Panc1 (cell line): ENCODE data around the gene UGDH. TPM values are rescaled to one million over a fixed set of nuclear protein-coding genes. Genes with fewer than 3 reads are reported as not detected.
"Not testable (repeated sequence)": the region's sequence is repeated elsewhere in the genome, so short reads cannot be mapped to it uniquely, and the experiment has no call there.

Experiments
- ATAC-seq: fragments of 200-7000 bp; cut with Tn5 transposase; 2 replicates; pipeline ENCODE4 v1.9.1; 2020; ENCODE audit warnings: mild to moderate bottlenecking, moderate library complexity
- BruUV-seq: library from RNA; stranded (reverse); fragments of 400-500 nt; replicated peaks from 2 replicates; lab custom pipeline; 2021; lab: Mats Ljungman, UMichigan
- CTCF ChIA-PET: fragments of 300-600 bp; sonication (Branson Sonifier 250); formaldehyde crosslinking; loops from one replicate; lab custom pipeline; 2022; ENCODE audit warnings: antibody characterized with exemption; lab: Charles Lee
- POLR2A ChIA-PET: fragments of 300-600 bp; sonication (Branson Sonifier 250); formaldehyde crosslinking; loops from one replicate; lab custom pipeline; 2022; ENCODE audit warnings: antibody characterized with exemption; lab: Charles Lee
- DNase-seq: peaks from one replicate; pipeline ENCODE4 v3.0.0-alpha.2; 2010; ENCODE audit warnings: low read depth, low spot score
- H3K27ac ChIP-seq: 2 replicates; pipeline ENCODE4 v1.5.1; 2011; ENCODE audit warnings: mild to moderate bottlenecking, low read length, inconsistent platforms
- H3K27me3 ChIP-seq: fragments of 200-500 bp; sonication (Bioruptor generic); 2 replicates; pipeline ENCODE4 v1.6.0; 2014; ENCODE audit warnings: low read length, inconsistent platforms; ENCODE audit not compliant: control insufficient read depth, insufficient read depth
- H3K36me3 ChIP-seq: fragments of 200-500 bp; sonication (Bioruptor generic); 2 replicates; pipeline ENCODE4 v1.5.1; 2014; ENCODE audit warnings: inconsistent platforms, mild to moderate bottlenecking, low read length, moderate library complexity; ENCODE audit not compliant: control insufficient read depth, insufficient read depth
- H3K4me1 ChIP-seq: 2 replicates; pipeline ENCODE4 v1.5.1; 2011; ENCODE audit warnings: inconsistent platforms, mild to moderate bottlenecking, low read length, moderate library complexity; ENCODE audit not compliant: control insufficient read depth, insufficient read depth
- H3K4me3 ChIP-seq, 2 experiments: 2 replicates each; pipeline ENCODE4 v1.5.1; 2011 to 2012; ENCODE audit warnings: low read depth in 2 of 2, low read length in 2 of 2, mild to moderate bottlenecking in 2 of 2, inconsistent platforms in 1 of 2, moderate library complexity in 1 of 2
- H3K9me3 ChIP-seq: fragments of 200-500 bp; sonication (Bioruptor generic); 2 replicates; pipeline ENCODE4 v1.5.1; 2014; ENCODE audit warnings: low read depth, mild to moderate bottlenecking, inconsistent platforms, low read length, moderate library complexity; ENCODE audit not compliant: control insufficient read depth, insufficient read depth
- POLR2AphosphoS5 ChIP-seq: IDR thresholded peaks from 2 replicates; pipeline ENCODE4 v1.6.1; 2012; ENCODE audit warnings: mild to moderate bottlenecking, low read depth, low read length, moderate library complexity
- SIN3A ChIP-seq: IDR thresholded peaks from 2 replicates; pipeline ENCODE4 v1.6.1; 2012; ENCODE audit warnings: low read depth, mild to moderate bottlenecking, low read length, moderate library complexity, borderline replicate concordance; ENCODE audit not compliant: insufficient read depth
- TCF7L2 ChIP-seq: IDR thresholded peaks from 2 replicates; pipeline ENCODE4 v1.6.1; 2011; ENCODE audit warnings: mild to moderate bottlenecking, low read depth, low read length, inconsistent platforms
- in situ Hi-C: cut with HindIII; loops from 2 replicates; pipeline ENCODE4 v1.10.0; 2016; ENCODE audit warnings: low sequenced_read_pairs, low pct_unique_long_range_greater_than_20kb
- intact Hi-C: fragments of 100-400 bp; cut with micrococcal nuclease; formaldehyde crosslinking; loops from one replicate; pipeline ENCODE4 v1.10.0; 2022; ENCODE audit not compliant: unreplicated experiment
- total RNA-seq: library from RNA; stranded (reverse); gene quantifications from one replicate; pipeline ENCODE4 v1.2.1, GENCODE V29; 2021; ENCODE audit not compliant: unreplicated experiment
- TF ChIP-seq, protein P1 (sequence below), 2 experiments: IDR thresholded peaks; 2 replicates each; pipeline ENCODE4 v1.6.1; 2011 to 2012; ENCODE audit warnings: low read depth in 2 of 2, control low read depth in 1 of 2, low read length in 1 of 2, mild to moderate bottlenecking in 1 of 2, moderate library complexity in 1 of 2; ENCODE audit not compliant: insufficient read depth in 1 of 2
- TF ChIP-seq, protein P2 (sequence below): fragments of 450-650 bp; IDR thresholded peaks from 2 replicates; pipeline ENCODE4 v1.5.1; 2017; ENCODE audit warnings: mild to moderate bottlenecking

Gene UGDH
- total RNA-seq, 1 experiment from 2014 or later = 373 TPM

DNA sequence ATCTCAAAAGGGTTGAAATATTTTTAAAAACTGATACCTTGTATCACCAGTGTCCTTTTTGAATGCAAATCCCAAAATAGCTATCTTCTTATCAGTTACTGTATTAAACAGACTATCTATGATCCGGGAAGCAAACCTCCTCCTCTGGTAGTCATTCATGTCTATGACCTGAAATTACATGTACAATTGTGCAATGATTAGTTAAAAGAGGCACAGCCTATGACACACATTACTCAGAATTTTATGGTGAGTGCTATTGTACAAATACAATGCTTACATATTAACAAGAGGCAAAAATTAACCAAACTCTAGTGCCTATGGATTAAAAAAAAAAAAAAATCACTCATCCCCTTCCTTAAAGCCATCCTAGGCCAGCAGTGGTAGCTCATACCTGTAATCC, 21.7 kb downstream of the UGDH start:
- H3K27ac ChIP-seq = no peak overlapping the region
- intact Hi-C loops = no loop called here
- peaks cover 58% of the 10 kb centered on the region for H3K36me3 ChIP-seq
- no peak for ATAC-seq
- no peaks in the 10 kb centered on the region for H3K27me3 ChIP-seq
- in situ Hi-C loops = no loop called here
- H3K4me3 ChIP-seq = no peak overlapping the region
- CTCF ChIA-PET = no interaction called here
- TF ChIP-seq SIN3A (no peak), TCF7L2 (no peak), POLR2AphosphoS5 (no peak)
- TF ChIP-seq, protein P1, sequence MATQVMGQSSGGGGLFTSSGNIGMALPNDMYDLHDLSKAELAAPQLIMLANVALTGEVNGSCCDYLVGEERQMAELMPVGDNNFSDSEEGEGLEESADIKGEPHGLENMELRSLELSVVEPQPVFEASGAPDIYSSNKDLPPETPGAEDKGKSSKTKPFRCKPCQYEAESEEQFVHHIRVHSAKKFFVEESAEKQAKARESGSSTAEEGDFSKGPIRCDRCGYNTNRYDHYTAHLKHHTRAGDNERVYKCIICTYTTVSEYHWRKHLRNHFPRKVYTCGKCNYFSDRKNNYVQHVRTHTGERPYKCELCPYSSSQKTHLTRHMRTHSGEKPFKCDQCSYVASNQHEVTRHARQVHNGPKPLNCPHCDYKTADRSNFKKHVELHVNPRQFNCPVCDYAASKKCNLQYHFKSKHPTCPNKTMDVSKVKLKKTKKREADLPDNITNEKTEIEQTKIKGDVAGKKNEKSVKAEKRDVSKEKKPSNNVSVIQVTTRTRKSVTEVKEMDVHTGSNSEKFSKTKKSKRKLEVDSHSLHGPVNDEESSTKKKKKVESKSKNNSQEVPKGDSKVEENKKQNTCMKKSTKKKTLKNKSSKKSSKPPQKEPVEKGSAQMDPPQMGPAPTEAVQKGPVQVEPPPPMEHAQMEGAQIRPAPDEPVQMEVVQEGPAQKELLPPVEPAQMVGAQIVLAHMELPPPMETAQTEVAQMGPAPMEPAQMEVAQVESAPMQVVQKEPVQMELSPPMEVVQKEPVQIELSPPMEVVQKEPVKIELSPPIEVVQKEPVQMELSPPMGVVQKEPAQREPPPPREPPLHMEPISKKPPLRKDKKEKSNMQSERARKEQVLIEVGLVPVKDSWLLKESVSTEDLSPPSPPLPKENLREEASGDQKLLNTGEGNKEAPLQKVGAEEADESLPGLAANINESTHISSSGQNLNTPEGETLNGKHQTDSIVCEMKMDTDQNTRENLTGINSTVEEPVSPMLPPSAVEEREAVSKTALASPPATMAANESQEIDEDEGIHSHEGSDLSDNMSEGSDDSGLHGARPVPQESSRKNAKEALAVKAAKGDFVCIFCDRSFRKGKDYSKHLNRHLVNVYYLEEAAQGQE (IDR thresholded peaks at IDR 0.05; ENCODE audit: insufficient read depth in 1 of 2, low read depth in 2 of 2, low read length in 1 of 2) = no peak
- TF ChIP-seq, protein P2, sequence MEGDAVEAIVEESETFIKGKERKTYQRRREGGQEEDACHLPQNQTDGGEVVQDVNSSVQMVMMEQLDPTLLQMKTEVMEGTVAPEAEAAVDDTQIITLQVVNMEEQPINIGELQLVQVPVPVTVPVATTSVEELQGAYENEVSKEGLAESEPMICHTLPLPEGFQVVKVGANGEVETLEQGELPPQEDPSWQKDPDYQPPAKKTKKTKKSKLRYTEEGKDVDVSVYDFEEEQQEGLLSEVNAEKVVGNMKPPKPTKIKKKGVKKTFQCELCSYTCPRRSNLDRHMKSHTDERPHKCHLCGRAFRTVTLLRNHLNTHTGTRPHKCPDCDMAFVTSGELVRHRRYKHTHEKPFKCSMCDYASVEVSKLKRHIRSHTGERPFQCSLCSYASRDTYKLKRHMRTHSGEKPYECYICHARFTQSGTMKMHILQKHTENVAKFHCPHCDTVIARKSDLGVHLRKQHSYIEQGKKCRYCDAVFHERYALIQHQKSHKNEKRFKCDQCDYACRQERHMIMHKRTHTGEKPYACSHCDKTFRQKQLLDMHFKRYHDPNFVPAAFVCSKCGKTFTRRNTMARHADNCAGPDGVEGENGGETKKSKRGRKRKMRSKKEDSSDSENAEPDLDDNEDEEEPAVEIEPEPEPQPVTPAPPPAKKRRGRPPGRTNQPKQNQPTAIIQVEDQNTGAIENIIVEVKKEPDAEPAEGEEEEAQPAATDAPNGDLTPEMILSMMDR = no peak
- DNase-seq = no peak
- POLR2A ChIA-PET = interaction anchor here (0.8 kb wide), 1 partner anchor 321 kb away, joined by 7 read pairs; no protein-coding TSS in a partner anchor
- no TSS peak for BruUV-seq
- peaks cover 2% of the 10 kb centered on the region; the same call in 1 of the 2 replicates for H3K4me1 ChIP-seq
- no peaks in the 10 kb centered on the region for H3K9me3 ChIP-seq

DNA sequence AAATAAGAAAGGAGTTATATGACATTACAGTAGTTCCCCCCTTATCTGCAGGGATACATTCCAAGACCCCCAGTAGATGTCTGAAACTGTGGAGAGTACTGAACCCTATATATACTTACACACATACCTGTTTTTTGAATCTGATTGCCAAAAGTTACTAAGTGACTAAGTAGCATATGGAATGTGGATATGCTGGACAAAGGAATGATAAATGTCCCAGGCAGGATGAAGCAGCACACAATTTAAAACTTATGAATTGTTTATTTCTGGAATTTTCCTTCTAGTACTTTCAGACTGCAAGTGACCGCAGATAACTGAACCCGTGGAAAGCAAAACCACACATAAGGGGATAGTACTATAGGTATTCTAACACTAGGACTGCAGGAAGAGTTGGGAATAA, 22.7 kb downstream of the UGDH start:
- ATAC-seq (no peak), DNase-seq (no peak)
- ChIA-PET CTCF (no interaction called here), POLR2A (no interaction called here)
- Histone ChIP-seq H3K27ac (no peak overlapping the region), H3K4me3 (no peak overlapping the region), H3K36me3 (peaks cover 49% of the 10 kb centered on the region), H3K9me3 (no peaks in the 10 kb centered on the region), H3K4me1 (0 out of 2 replicates have a peak, but pooled peaks cover 2% of the 10 kb centered on the region), H3K27me3 (no peaks in the 10 kb centered on the region)
- TF ChIP-seq SIN3A (no peak), TCF7L2 (no peak), POLR2AphosphoS5 (no peak)
- TF ChIP-seq, protein P1 (IDR thresholded peaks at IDR 0.05; ENCODE audit: insufficient read depth in 1 of 2, low read depth in 2 of 2, low read length in 1 of 2) = no peak
- TF ChIP-seq, protein P2 = no peak
- in situ Hi-C loops (no loop called here), intact Hi-C loops (no loop called here)
- no TSS peak for BruUV-seq

DNA sequence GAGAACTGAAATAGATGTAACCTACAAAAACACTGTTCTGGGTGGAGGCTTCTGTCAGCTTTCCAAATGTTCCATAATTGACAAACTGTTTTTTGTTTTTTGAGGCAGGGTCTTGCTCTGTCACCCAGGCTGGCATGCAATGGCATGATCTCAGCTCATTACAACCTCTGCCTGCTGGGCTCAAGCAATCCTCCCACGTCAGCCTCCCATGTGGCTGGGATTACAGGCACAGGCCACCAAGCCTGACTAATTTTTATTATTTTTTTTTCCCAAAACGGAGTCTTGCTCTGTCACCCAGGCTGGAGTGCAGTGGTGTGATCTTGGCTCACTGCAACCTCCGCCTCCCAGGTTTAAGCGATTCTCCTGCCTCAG, 24.6 kb downstream of the UGDH start:
- DNase-seq, POLR2A ChIA-PET, in situ Hi-C loops, H3K27me3 ChIP-seq, H3K4me1 ChIP-seq, CTCF ChIA-PET, H3K4me3 ChIP-seq, intact Hi-C loops, H3K9me3 ChIP-seq, ATAC-seq, BruUV-seq, H3K27ac ChIP-seq: not testable (repeated sequence)
- H3K36me3 ChIP-seq = peaks cover 56% of the 10 kb centered on the region
